Body of pancreas (tissue), 4 donors: ENCODE measurements around the gene SMARCA2. TPM values are rescaled to one million over a fixed set of nuclear protein-coding genes. Genes with fewer than 3 reads are reported as not detected.
A peak's percentile ranks its signal among the peaks of the same experiment; 100 is the strongest.

ENCODE experiments used
- ATAC-seq: fragments of 150-250 bp; one replicate; pipeline ENCODE4 v1.9.1; 2016
- DNase-seq, 4 donors: peaks; one replicate each; pipeline ENCODE4 v3.0.0-alpha.2; 2019
- H3K27ac ChIP-seq, 4 donors: fragments of 200-600 bp; sonication (generic); 1 replicate in 3 of 4; 2 replicates in 1 of 4; pipeline versions ENCODE4 v1.5.1 to v1.6.1; 2016 to 2019; ENCODE audit warnings: mild to moderate bottlenecking in 1 of 4, mixed read lengths in 1 of 4, moderate library complexity in 1 of 4
- H3K27me3 ChIP-seq, 2 donors: fragments of 200-600 bp; sonication (generic); one replicate each; pipeline ENCODE4 v1.6.0; 2016; ENCODE audit warnings: mild to moderate bottlenecking in 1 of 2
- H3K36me3 ChIP-seq, 2 donors: fragments of 200-600 bp; sonication (generic); replicated peaks in 1 of 2; 2 replicates each; pipeline ENCODE4 v1.5.1; 2016; ENCODE audit warnings: low read depth in 2 of 2; ENCODE audit not compliant: insufficient read depth in 1 of 2
- H3K4me1 ChIP-seq: fragments of 200-600 bp; sonication (generic); one replicate; pipeline ENCODE4 v1.6.0; 2016
- H3K4me3 ChIP-seq, 2 donors: fragments of 200-600 bp; sonication (generic); 1 replicate in 1 of 2; 2 replicates in 1 of 2; pipeline ENCODE4 v1.5.1; 2016 to 2019
- H3K9me3 ChIP-seq, 3 donors: fragments of 200-600 bp; sonication (generic); 1 replicate in 2 of 3; 2 replicates in 1 of 3; pipeline ENCODE4 v1.5.1; 2016
- CTCF ChIP-seq, 7 experiments: fragments of 450-650 bp in 4 of 7; fragments of 200-600 bp in 3 of 7; sonication (generic) in 3 of 7; IDR thresholded peaks; one replicate each; pipeline ENCODE4 v1.5.1; 2016 to 2019; ENCODE audit warnings: antibody characterized with exemption in 7 of 7
- POLR2A ChIP-seq, 3 donors: fragments of 450-650 bp; IDR thresholded peaks; one replicate each; pipeline ENCODE4 v1.6.1; 2016; ENCODE audit warnings: antibody characterized with exemption in 3 of 3, mild to moderate bottlenecking in 2 of 3
- WGBS, 2 donors: methylation state at CpG; one replicate each; pipeline ENCODE4 v1.1.5; 2017; 5-methylcytosine and 5-hydroxymethylcytosine counted together
- intact Hi-C: fragments of 100-400 bp; cut with DNase I; formaldehyde crosslinking; loops from one replicate; pipeline ENCODE4 v1.15.1; 2023
- total RNA-seq, 2 donors: library from RNA; depleted of rRNA; stranded (reverse); fragments of >200 nt; gene quantifications; one replicate each; pipeline ENCODE4 v1.1.0, GENCODE V29; 2016

SMARCA2 gene
- total RNA-seq, 2 donors from 2014 or later, result 83.8 to 117 TPM

GRCh38 chr9:2230362-2230761 lies 215.2 kb downstream of the SMARCA2 start:
- Histone ChIP-seq H3K4me3 (no peak overlapping the region), H3K4me1 (peaks cover 30% of the 10 kb centered on the region), H3K27ac (no peak overlapping the region), H3K36me3 (no peaks in the 10 kb centered on the region), H3K27me3 (no peaks in the 10 kb centered on the region), H3K9me3 (no peaks in the 10 kb centered on the region)
- DNase-seq, result no peak
- intact Hi-C loops, result no loop called here
- WGBS, 2 donors, result 96 to 98% methylated on average over 2 of the region's 2 CpGs
- no peak for TF ChIP-seq POLR2A (IDR thresholded peaks at IDR 0.05)
- no peak for TF ChIP-seq CTCF (IDR thresholded peaks at IDR 0.05)
- ATAC-seq, result no peak

- Histone ChIP-seq H3K9me3 (no peaks in the 10 kb centered on the region), H3K36me3 (no peaks in the 10 kb centered on the region), H3K27me3 (no peaks in the 10 kb centered on the region), H3K27ac (no peak overlapping the region), H3K4me1 (peaks cover 30% of the 10 kb centered on the region), H3K4me3 (no peak overlapping the region)
- TF ChIP-seq CTCF (IDR thresholded peaks at IDR 0.05), result no peak
- TF ChIP-seq POLR2A (IDR thresholded peaks at IDR 0.05), result no peak
- intact Hi-C loops, result no loop called here
- no peak for ATAC-seq
- DNase-seq, result no peak
- 91 to 97% methylated on average over 1 of the region's 1 CpG for WGBS, 2 donors
These were observed 216.0 kb downstream of the SMARCA2 start for GRCh38 chr9:2231101-2231500.

- Histone ChIP-seq H3K36me3 (no peaks in the 10 kb centered on the region), H3K4me1 (peaks cover 30% of the 10 kb centered on the region), H3K4me3 (no peak overlapping the region), H3K27me3 (no peaks in the 10 kb centered on the region), H3K27ac (no peak overlapping the region), H3K9me3 (no peaks in the 10 kb centered on the region)
- no peak for TF ChIP-seq POLR2A (IDR thresholded peaks at IDR 0.05)
- TF ChIP-seq CTCF (IDR thresholded peaks at IDR 0.05), result no peak
- 53 to 58% methylated on average over 2 of the region's 2 CpGs for WGBS, 2 donors
- DNase-seq (peak in 2 of 4 donors; percentile 21 to 25), ATAC-seq (no peak)
- intact Hi-C loops, result no loop called here
These were observed 216.7 kb downstream of the SMARCA2 start for GRCh38 chr9:2231829-2232228.

- TF ChIP-seq CTCF (IDR thresholded peaks at IDR 0.05) (no peak), POLR2A (IDR thresholded peaks at IDR 0.05) (no peak)
- Histone ChIP-seq H3K27me3 (no peaks in the 10 kb centered on the region), H3K36me3 (no peaks in the 10 kb centered on the region), H3K27ac (no peak overlapping the region), H3K9me3 (no peaks in the 10 kb centered on the region), H3K4me3 (no peak overlapping the region), H3K4me1 (peaks cover 27% of the 10 kb centered on the region)
- DNase-seq, result no peak
- no peak for ATAC-seq
- intact Hi-C loops, result no loop called here
- WGBS, 2 donors, result 46 to 64% methylated on average over 3 of the region's 3 CpGs
These were observed 218.1 kb downstream of the SMARCA2 start for GRCh38 chr9:2233274-2233673.

- H3K27me3 ChIP-seq, result no peaks in the 10 kb centered on the region
- TF ChIP-seq POLR2A (IDR thresholded peaks at IDR 0.05), result no peak
- no peak for TF ChIP-seq CTCF (IDR thresholded peaks at IDR 0.05)
- ATAC-seq, result no peak
- intact Hi-C loops, result no loop called here
- H3K9me3 ChIP-seq, result no peaks in the 10 kb centered on the region
- peak in 1 of 4 donors; percentile 13 for DNase-seq
- H3K4me1 ChIP-seq, result peaks cover 15% of the 10 kb centered on the region
- no peaks in the 10 kb centered on the region for H3K36me3 ChIP-seq
- H3K4me3 ChIP-seq, result no peak overlapping the region
- WGBS, 2 donors, result 76 to 81% methylated on average over 5 of the region's 5 CpGs
- no peak overlapping the region for H3K27ac ChIP-seq
These were observed 219.3 kb downstream of the SMARCA2 start for GRCh38 chr9:2234371-2234893.
